ENCODE measurements around the gene CFAP99. TPM values are rescaled to one million over a fixed set of nuclear protein-coding genes. Genes with fewer than 3 reads are reported as not detected.

CFAP99 gene
- total and polyA plus RNA-seq, 2 of the 4 experiments (the other 2 are of a cell fraction): not detected

GRCh38 chr4:2417226-2417764 is 1.5 kb upstream of the CFAP99 start:
- no peak overlapping the region for H3K9ac ChIP-seq (ENCODE audit: low read depth, low read length)

More at GRCh38 chr4:2417226-2417764, 1.5 kb upstream of the CFAP99 start:
- no peak overlapping the region for H2BK15ac ChIP-seq (ENCODE audit: low read depth, low read length)
- CTCF ChIA-PET: no interaction called here
- WGBS, 2 experiments (ENCODE audit: extremely low coverage in 2 of 2, insufficient read length in 1 of 2): 2% methylated on average over 49 of the region's 61 CpGs; no CpG with 5 or more reads in 1 of the 2 experiments
- H2BK5ac ChIP-seq (ENCODE audit: low read depth, low read length, poor library complexity, severe bottlenecking): no peak overlapping the region
- H3K27ac ChIP-seq (ENCODE audit: insufficient read depth, low read length): no peak overlapping the region
- DNase-seq (no peak), ATAC-seq (ENCODE audit: low read depth) (no peak)
- H3K9me1 ChIP-seq (ENCODE audit: insufficient read depth, low read length): peaks cover 12% of the 10 kb centered on the region
- no peaks in the 10 kb centered on the region for H3K36me3 ChIP-seq (ENCODE audit: control insufficient read depth, insufficient read depth, low read length)
- H4K8ac ChIP-seq (ENCODE audit: low read depth in 2 of 2, low read length in 2 of 2): no peak overlapping the region
- peaks cover 15% of the 10 kb centered on the region for H3K4me1 ChIP-seq (ENCODE audit: control insufficient read depth, insufficient read depth, low read length)
- no peak overlapping the region for H3K4ac ChIP-seq (ENCODE audit: low read depth, low read length)
- H2BK20ac ChIP-seq (ENCODE audit: low read depth, low read length): no peak overlapping the region
- no peak overlapping the region for H2AK5ac ChIP-seq (ENCODE audit: low read depth, low read length)
- peaks cover 0 to 3% of the 10 kb centered on the region in 2 experiments; a peak in 1 of 4 replicates for H3K79me1 ChIP-seq (ENCODE audit: low read depth in 1 of 2, low read length in 2 of 2)
- peak overlapping the region; percentile 64 for H3K4me2 ChIP-seq (ENCODE audit: low read depth, low read length)
- no peaks in the 10 kb centered on the region for H4K20me1 ChIP-seq (ENCODE audit: insufficient read depth, low read length)
- peak overlapping the region; percentile 81 for H2AFZ ChIP-seq (replicated peaks; ENCODE audit: low read length, poor library complexity)
- no peak overlapping the region for H2BK120ac ChIP-seq (ENCODE audit: low read depth, low read length)
- no peak overlapping the region for H4K5ac ChIP-seq (ENCODE audit: low read depth, low read length)
- no peak overlapping the region for H3K14ac ChIP-seq (replicated peaks; ENCODE audit: low read depth, low read length)
- 0 out of 2 replicates have a peak, but pooled peaks cover 2% of the 10 kb centered on the region for H3K9me3 ChIP-seq (ENCODE audit: control insufficient read depth, insufficient read depth, low read length)
- peak overlapping the region; percentile 15 for H3K4me3 ChIP-seq (ENCODE audit: insufficient read depth, low read depth, low read length)
- H2AK9ac ChIP-seq (replicated peaks; ENCODE audit: low read depth, low read length, poor library complexity): peak overlapping the region; percentile 62
- no peak overlapping the region for H4K91ac ChIP-seq (ENCODE audit: insufficient read depth, low read depth, low read length)
- in situ Hi-C loops (cut with MboI; ENCODE audit: low sequenced_read_pairs): no loop called here
- no peak overlapping the region for H3K18ac ChIP-seq (ENCODE audit: low read depth, low read length)
- TF ChIP-seq FOS (IDR thresholded peaks at IDR 0.05; ENCODE audit: low read depth, low read length) (no peak), ELK1 (IDR thresholded peaks at IDR 0.05; ENCODE audit: borderline replicate concordance, low read depth, low read length) (no peak), CEBPB (IDR thresholded peaks at IDR 0.05; ENCODE audit: low read depth, low read length) (no peak), POLR2A (IDR thresholded peaks at IDR 0.05; ENCODE audit: low read depth, low read length) (no peak), MAZ (IDR thresholded peaks at IDR 0.05; ENCODE audit: borderline replicate concordance, low read depth, low read length) (no peak), USF2 (IDR thresholded peaks at IDR 0.05; ENCODE audit: low read depth, low read length) (no peak), CTCF (conservative IDR thresholded peaks at IDR 0.05; ENCODE audit: low read depth, low read length) (no peak), RCOR1 (IDR thresholded peaks at IDR 0.05; ENCODE audit: insufficient replicate concordance, low read length) (no peak), MXI1 (IDR thresholded peaks at IDR 0.05; ENCODE audit: borderline replicate concordance, low read depth, low read length) (no peak), BHLHE40 (IDR thresholded peaks at IDR 0.05; ENCODE audit: low read depth, low read length) (no peak), MAFK (IDR thresholded peaks at IDR 0.05; ENCODE audit: low read depth, low read length) (no peak), NFE2L2 (IDR thresholded peaks at IDR 0.05; ENCODE audit: low read depth, low read length) (no peak), RFX5 (IDR thresholded peaks at IDR 0.05; ENCODE audit: low read depth, low read length) (no peak), RAD21 (IDR thresholded peaks at IDR 0.05; ENCODE audit: low read length) (no peak)
- intact Hi-C loops (cut with micrococcal nuclease): loop anchor here (10.0 kb wide), 1 partner anchor 152 kb away; the partner anchor contains the start of gene MXD4
- no peak overlapping the region for H3K23ac ChIP-seq (ENCODE audit: low read depth, low read length)
- H3K27me3 ChIP-seq (ENCODE audit: control insufficient read depth, insufficient read depth, low read length): peaks cover 58% of the 10 kb centered on the region
- no peak overlapping the region for H3K56ac ChIP-seq (ENCODE audit: extremely low read depth, insufficient read depth, low read length)
- dilution Hi-C loops (cut with HindIII; ENCODE audit: low sequenced_read_pairs, unreplicated experiment): no loop called here
- no TSS peak for BruUV-seq (replicated peaks)
- POLR2A ChIA-PET (ENCODE audit: unreplicated experiment): interaction anchor here (0.5 kb wide), 1 partner anchor 123 kb away, joined by 3 read pairs; no protein-coding TSS in a partner anchor

Measured in IMR-90 (cell line).